IPS-NIHi7 (cell line): ENCODE data around the gene DUSP1.

Experiments
- DNase-seq: peaks from one replicate; pipeline ENCODE4 v3.0.0; 2012; ENCODE audit warnings: mixed read lengths; ENCODE audit errors: extremely low spot score

The DUSP1 gene

DNA sequence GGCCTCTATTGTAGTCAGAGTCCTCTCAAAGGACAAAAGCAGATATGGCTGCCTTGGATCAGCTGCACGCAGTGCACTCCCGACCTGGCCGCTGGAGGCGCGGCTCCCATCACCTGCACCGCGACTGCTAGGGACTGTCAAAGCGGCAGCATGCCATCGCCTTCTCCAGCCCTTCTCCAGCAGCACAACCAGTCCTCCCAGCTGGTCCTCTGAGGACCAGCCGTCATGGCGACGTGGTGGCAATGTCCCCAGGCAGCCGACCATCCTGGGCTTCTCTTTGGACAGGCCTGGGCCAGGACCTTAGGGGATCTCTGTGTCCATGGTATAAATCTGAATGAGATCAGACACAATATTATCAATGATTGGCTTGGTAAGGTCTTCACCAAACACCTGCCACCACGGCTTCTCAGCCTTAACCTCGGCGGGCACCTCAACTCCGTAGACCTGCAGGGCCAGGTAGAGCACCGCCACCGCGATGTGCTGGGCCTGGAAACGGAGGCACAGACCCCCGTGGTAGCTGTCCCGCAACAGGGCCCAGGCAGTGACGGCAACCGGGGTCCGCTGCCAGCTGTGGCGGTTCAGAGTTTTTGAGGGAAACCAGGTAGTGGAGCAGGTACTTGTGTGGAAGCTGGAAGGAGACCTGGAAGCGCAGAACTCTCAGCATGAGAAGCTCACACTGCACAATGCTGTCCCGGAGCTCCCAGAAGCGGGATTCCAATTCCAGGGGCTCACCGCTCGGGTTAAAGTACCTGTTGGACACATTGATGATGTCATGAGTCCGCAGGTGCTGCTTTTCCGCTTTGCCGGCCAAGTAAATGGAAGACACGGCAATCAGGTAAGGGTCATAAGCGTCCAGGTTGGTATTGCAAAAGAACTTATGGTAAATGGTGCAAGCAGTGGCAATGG lies 8.5 kb downstream of the DUSP1 start:
- no peak for DNase-seq

DNA sequence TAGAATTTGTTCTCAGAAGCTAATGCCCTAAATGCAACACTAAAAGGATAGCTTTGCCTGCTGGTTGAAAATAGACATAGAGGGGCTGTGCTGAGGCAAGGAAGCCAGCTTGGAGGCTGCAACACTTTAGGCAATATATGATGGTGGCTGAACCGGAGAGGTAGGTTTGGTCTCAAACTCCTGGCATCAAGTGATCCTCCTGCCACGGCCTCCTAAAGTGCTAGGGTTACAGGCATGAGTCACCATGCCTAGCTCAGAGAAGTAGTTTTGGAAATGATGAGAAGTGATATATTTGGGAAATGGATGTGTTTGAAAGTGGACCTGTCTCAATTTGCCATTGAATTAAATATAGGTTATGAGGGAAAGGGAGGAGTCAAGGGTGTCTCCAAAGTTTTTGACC lies 10.0 kb downstream of the DUSP1 start:
- DNase-seq = no peak

DNA sequence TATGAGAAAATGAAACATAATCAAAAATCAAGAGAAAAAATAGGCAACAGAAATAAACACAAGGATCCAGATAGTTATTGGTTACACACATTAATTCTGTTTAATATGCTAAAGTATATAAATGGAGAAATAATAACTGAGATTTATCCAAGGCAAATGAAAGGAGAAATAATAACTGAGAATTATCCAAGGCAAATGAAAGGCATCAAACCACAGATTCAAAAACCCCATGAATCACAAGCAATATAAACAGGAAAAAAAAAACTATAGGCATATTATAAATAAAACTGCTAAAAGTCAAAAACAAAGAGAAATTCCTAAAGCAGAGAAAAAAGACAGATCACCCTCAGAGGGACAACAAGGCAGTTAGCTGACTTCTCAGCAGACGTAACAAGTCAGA lies 10.9 kb downstream of the DUSP1 start:
- no peak for DNase-seq

DNA sequence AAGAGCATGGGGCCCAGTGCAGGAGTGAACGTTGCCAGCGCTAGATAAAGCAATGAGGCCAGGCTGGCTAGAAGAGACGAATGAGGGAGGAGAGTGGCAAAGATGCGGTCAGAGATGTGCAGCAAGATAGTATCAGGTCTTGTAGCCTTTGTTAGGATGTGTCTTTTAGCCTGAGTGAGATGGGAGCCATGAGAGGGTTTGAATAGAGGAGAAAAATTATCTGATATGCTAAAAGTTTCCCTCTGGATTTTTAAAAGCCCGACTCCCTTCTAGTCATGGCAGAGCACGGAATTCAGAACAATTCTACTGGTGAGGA lies 12.2 kb downstream of the DUSP1 start:
- no peak for DNase-seq

DNA sequence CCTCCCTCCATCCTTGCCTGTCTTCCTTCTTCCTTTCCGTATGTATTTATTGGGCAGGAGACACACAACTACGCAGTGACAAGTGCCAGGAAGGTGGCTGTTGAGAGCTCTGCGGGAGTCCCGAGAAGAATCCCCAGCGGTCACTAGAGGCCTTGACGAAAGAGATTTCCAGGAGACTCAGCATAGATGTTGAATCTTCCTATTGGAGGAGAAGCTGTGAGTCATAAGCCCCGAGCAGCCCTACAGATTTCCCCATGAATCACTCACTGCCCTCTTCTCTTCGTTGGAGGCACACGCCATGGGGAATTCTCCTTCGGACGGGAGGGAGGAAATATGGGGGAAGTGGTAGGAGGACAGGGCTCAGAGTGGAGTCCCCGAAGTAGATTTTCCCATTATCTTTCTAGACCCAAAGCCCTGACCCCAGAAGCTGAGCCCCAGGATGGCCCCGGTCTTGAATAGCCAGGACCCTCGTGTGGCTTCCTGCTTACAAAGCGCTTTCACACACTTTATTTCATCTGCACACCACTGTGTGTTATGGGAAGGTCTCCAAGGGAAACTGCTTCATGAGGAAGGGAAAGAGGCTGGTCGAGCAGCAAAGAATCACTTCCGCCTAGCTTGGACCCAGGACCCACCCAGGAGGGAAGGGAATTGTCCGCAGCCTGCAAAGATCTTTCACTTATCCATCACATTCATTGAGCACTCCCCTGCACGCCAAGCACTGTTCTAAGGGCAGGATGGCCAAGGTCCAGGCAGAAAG lies 12.7 kb downstream of the DUSP1 start:
- peak; percentile 67 for DNase-seq

DNA sequence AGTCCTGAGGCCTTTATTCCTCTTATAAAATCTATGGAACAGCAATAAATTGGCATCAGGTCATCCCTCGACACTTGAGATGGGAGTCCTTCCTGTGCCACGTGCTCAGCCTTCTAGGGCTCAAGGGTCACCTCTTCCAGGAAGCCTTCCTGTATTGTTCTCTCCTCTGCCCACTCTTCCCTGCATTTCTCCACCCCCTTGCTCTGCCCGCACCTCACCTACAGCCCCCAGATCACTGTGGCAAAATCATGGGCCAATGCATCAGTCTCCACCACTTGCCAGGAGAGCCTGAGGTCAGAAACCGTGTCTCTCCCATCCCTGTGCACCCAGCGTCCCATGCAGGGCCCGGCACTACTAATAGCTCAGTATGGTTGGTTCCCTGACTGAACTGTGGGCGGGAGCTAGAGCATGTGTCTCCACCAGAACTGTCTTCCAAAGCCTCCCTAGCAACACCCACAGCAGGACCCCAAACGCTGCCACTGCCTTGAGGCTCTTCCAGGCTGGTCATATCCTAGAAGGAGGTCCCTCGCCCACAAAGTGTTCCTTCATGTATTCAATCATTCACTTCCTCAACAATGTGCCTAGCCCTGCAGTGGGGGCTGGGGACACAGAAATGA lies 13.5 kb downstream of the DUSP1 start:
- DNase-seq = no peak

DNA sequence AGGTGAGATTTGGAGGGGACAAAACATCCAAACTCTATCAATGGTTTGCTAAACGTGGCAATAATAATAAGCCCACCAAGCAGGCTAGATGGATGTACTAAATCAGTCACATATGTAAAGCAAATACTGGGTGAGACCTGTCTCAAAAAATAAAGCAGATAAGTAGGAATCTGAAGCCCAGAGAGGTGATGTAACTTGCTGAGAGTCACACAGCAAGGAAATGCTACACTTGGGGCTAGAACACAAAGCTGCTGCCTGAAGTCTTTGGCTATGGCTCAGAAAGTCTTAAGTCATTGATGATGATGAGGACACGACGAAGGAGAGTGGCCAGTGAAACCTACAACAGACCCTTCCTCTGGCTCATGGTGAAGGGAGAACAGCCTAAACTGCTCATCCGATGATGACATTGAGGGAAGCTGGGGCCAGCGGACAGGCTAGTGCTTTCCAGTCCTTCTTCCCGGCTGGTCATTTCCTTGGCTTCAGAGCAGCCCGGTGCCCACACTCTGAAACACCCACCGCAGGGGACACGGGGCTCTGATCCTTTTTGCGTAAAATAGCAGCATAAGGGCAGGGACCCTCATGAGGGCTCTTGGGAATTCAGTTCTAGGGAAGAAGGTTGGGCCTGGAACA lies 14.1 kb downstream of the DUSP1 start:
- DNase-seq = no peak

DNA sequence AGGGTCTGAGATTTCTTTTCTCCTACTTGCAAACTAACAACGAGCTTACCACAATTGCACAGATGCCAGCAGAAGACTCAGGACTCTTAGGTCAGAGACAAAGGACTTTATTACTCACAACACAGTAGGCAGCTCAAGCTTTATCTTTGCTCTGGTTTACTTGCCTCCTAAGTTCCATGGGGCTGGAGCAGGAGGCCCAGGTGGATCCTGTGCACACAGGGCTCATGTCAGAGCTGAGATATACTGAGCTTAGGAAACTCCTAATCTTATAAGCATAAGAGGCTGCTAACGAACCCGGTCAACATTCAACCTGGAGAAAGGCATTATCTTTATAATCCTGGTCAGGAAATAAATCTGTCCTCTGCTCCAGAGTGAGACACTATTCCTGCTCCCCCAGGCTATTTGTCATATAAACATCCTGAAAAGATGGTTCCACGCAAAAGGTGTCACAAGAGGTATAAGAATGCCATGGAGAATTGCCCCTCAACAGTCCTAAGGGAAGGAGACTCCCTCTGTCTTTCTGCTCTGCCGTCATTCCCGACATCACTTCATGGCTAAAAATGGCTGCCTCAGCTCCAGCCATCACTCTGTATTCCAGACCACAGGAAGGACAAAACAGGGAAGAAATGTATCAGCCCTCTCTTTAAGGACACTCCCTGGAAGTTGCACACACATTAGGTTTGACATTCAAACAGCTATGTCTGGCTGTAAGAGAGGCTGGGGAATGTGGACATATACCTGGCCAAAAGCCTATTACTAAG lies 16.2 kb downstream of the DUSP1 start:
- no peak for DNase-seq

DNA sequence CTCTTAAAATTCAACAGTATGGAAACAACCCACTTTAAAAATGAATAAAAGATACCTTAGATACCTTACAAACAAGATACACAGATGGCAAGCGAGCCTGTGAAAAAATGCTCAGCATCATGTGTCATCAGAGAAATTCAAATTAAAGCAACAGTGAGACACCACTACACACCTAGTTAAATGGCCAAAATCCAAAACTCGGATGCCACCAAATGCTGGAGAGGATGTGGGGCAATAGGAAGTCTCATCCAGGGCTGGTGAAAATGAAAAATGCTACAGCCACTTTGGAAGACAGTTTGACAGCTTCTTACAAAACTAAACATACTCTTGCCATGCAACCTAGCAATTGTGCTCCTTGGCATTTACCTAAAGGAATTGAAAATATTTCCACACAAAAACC lies 17.9 kb downstream of the DUSP1 start:
- no peak for DNase-seq

DNA sequence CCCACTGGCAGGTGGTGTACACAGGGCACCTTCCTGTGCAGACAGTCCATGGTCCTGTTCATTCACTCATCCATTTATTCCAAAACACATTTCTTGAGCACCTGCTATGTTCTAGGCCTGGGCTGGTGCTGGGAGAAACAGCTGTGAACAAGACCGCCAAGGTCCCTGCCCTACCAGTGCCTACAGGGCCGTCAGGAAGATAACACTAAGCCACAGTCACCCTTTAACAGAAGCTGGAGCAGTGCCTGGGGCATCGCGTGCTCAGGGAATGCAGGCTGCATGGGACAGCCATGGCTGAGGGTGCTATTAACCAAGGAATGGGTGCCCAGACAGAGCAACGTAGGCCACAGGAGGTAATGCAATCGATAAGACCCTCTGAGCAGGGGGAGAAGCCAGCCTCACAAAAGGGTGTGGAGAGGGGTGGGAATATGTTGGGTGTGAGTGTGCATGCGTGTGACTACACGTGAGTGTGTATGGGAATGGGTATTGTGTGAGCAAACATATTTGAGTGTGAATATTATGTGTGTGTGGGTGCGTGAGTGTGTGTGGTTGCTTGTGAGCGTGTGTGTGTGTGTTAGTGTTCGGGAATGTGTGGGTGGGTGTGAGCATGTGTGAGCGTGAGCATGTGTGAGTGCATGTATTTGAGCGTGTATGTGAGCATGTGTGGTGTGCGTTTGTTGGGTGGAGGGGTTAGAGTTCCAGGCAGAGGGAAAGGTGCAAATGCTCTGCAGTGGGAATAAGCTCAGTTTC lies 19.1 kb downstream of the DUSP1 start:
- no peak for DNase-seq

DNA sequence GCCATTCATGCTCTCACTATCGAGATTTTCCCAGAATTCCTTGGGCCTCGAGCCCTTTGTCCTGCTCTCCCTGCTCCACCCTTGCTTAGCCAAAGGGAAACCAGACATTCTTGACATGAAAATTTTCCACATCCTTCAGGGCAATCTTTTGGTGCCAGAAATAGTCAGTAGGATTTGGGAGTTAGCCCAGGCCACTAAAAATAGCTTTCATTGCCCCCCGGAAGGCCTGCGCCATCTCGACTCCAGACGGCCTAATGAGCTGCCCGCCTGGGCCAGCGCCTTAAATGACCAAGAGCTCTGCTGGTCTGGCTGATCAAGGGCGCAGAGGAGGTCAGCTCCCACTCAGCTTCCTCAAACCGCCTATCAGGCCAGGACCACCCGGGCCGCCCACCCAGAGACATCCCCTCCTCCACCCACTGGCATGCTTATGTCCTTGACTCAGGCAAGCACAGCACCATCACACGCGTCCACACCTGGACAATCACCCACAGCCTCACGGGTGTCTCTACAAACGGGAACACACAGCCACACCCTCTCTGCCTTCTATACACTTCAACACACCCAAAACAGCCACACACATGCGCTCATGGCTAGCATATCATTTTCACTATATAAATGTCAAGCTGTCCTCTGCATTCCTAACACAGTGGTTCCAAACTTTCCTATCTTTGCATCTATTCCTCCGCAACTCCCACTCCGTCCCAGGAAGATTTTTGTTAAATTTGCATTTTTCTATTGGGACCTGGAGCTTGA lies 20.9 kb downstream of the DUSP1 start:
- no peak for DNase-seq

DNA sequence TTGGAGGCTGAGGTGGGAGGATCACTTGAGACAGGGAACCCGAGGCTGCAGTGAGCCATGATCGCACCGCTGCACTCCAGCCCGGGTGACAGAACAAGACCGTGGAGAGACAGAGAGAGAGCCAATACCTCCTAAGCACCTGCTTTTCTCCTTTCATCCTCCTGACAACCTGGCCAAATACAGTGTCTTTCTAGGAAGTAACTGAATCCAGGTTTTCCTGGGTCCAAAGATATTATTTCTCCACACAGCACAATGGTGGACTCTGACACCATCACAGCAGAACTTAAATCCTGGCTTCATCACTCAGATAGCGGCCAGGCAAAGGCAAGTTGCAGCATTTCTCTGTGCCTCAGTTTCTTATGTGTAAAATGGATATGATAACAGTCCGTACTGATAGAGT lies 21.9 kb downstream of the DUSP1 start:
- DNase-seq = no peak

DNA sequence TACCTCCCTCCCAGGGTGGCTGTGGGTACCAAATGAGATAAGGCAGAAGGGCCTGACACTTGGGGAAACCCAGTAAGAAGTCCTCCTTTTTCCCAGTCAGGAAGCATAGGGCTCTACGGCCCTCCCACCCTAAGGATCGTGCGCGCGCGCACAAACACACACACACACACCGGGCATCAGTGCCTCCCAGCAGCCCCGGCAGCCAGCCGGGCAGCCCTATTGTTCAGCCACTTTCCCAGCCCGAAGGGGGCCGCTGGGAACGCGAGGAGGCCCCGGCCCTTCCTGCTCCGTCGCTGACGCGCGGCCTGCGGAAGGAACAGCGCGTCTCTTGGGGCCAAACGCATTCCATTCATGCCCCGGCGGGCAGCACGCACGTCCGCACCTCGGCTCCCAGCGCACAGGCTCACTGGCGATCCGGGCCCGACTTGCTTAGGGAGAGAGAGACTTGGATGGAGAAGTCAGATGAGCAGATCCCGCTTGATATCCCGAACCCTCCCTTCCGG lies 22.6 kb downstream of the DUSP1 start:
- DNase-seq = peak; percentile 35

DNA sequence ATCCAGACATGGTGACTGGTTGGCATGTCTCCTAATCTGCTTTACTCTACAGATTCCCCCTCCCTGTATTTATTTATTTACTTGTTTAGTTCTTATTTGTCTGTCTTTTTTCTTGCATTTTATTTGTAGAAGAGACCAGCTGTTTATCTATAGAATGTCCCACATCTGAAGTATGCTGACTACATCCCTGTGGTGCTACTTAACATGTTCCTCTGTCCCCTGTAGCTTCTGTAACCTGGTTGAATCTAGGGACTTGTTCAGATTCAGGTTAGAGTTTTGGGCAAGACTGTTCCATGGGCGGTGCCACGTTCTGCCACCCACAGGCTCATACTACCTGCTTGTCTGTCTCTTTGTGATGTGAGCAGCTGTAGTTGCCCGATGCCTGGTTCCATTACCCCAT lies 23.5 kb downstream of the DUSP1 start:
- no peak for DNase-seq

DNA sequence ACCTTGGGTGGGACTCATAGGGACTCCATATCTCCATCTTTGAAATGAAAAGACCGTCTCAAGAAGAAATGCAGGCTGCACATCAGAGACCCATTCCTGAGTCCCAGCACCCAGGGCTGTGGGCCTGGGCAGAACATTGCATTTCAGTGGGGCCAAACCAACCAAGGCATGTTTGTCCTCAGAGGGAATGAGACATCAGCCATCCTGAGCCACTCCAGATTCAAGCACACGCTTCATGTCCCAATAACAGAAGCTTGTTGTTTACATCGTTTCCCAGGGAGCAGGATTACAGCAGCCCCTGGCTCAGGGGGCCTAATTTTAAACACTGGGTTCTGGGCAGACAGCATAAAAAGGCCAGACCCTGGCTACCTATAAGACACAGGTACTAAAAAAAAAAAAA lies 24.3 kb downstream of the DUSP1 start:
- DNase-seq = no peak

DNA sequence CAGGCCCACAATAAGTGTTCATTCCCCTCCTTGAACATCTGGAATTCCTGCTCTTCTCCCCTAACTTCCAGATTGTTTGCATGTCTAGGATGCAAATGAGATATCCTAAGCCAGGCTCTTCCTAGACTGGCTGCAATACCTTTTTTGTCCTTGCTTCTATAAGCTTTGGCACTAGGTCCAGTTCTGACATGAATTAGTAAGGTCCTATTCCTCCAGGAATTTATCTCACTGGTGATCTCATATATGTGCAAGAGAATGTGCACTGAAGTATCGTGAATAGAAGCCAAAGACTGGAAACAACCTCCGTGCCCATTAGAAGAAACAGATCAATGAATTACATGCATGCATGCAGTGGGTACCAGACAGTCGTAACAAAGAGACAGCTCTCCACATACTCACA lies 25.2 kb downstream of the DUSP1 start:
- no peak for DNase-seq

DNA sequence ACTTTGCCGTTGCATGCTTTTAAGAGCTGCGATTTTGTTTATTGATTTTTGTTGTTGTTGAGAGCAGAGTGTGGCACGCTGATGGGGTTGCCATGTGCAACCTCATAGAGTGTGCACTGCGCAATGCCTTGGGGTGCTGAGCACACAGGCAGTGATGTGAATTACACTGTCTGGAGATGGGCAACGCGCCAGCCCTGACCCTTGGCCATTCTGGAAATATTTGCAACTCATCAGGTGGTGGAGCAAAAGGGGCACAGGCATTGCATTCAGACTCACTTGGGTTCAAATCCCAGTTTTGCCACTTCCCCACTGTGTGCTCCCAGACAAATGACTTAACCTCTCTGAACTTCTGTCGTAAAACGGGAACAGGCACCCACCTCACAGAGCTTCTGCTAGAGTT lies 25.6 kb downstream of the DUSP1 start:
- no peak for DNase-seq

DNA sequence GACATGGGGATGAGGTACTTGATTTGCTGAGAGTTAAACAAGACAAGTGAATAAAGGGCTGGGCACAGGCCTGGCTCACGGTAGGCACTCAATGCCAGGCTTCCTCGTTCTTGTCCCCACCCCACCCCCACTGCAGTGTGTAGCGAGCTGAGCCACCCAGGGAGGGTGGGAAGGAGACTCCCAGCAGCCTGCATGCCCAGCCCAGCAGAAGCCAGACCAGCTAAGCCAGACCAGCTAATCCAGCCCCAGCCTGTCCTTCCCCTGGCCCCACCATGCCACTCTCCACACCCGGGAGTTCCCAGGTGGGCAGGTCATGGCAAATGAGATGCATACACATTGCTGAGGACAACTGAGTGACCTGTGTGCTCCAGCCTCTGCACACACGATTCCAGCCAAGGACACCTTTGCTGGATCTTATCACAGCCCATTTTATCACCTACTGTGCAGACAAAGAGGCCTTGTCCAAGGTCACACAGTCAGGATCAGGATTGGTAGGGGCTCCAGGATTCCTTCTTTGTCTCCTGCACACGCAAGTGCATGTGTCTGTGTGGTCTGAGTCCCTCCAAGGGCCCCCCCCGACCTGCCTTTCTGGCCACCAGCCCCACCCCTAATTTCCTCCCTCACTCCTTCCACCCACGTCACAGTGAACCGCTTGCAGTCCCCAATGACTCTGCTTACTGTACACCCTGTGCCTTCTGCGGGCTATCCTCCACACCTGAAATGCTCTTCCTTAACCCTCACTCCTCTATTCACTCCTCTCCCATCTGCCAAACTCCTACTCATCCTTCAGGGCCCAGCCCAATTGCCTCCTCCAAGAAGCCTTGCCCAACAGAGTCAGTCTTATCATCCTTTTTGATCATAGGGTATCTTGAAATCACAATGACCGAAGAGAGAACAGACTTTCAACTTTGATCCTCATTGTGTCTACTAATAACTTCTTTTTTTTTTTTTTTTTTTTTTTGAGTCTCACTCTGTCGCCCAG lies 26.6 kb downstream of the DUSP1 start:
- DNase-seq = no peak
